ENCODE measurements around the gene SGTA.

Gene SGTA

DNA sequence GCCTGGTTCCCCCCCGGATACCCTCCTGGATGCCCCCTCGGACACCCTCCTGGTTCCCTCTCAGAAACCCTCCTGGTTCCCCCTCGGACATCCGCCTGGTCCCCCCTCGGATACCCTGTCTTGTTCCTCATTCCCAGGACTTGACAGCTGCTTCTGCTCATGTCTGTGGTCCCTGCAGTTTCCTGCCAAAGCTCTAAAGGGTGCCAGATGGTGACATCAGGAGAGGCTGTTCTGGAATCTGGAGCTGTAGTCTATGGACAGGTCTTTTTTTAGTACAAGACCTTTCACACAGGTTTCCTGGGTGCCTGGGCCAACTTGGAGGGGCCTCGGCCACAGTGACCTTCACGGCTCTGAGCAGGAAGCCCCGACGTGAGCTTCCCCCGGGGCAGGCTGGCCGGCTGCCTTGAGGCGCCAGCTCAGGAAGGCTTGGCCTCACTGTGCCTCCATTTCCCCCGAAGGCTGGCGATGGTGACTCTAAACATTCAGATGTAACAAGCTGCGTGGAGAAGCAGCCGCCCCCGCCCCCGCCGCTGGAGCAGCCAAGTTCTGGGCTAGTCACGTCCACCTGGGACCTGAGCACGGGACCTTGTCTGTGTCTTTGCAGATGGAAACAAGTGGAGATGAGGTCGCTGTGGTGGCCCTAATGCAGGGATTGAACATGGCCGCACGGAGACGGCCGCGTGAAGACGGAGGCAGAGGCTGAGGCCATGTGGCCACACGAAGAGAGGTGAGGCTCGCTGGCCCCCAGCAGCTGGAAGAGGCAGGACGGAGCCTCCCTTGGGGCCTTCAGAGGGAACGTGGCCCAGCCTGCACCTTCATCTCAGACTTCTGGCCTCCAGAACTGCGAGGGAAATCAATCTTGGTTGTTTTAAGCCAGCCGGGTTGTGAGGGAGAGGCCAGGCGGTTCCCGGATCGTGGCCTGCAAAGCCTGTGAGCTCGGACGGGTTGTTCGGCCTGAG is 12.7 kb downstream of the SGTA start:
- TF ChIP-seq, protein P1, sequence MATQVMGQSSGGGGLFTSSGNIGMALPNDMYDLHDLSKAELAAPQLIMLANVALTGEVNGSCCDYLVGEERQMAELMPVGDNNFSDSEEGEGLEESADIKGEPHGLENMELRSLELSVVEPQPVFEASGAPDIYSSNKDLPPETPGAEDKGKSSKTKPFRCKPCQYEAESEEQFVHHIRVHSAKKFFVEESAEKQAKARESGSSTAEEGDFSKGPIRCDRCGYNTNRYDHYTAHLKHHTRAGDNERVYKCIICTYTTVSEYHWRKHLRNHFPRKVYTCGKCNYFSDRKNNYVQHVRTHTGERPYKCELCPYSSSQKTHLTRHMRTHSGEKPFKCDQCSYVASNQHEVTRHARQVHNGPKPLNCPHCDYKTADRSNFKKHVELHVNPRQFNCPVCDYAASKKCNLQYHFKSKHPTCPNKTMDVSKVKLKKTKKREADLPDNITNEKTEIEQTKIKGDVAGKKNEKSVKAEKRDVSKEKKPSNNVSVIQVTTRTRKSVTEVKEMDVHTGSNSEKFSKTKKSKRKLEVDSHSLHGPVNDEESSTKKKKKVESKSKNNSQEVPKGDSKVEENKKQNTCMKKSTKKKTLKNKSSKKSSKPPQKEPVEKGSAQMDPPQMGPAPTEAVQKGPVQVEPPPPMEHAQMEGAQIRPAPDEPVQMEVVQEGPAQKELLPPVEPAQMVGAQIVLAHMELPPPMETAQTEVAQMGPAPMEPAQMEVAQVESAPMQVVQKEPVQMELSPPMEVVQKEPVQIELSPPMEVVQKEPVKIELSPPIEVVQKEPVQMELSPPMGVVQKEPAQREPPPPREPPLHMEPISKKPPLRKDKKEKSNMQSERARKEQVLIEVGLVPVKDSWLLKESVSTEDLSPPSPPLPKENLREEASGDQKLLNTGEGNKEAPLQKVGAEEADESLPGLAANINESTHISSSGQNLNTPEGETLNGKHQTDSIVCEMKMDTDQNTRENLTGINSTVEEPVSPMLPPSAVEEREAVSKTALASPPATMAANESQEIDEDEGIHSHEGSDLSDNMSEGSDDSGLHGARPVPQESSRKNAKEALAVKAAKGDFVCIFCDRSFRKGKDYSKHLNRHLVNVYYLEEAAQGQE (IDR thresholded peaks at IDR 0.05; ENCODE audit: insufficient read depth in 1 of 2, low read depth in 2 of 2, low read length in 2 of 2): no peak
- TF ChIP-seq FOXP2 (optimal IDR thresholded peaks at IDR 0.05; ENCODE audit: borderline replicate concordance, extremely low read depth, extremely low read length, insufficient read depth) (no peak), POLR2AphosphoS5 (IDR thresholded peaks at IDR 0.05; ENCODE audit: low read depth, low read length) (no peak), TAF1 (IDR thresholded peaks at IDR 0.05; ENCODE audit: borderline replicate concordance, insufficient read depth, low read length) (no peak), SIN3A (IDR thresholded peaks at IDR 0.05; ENCODE audit: borderline replicate concordance, insufficient read depth, low read length) (no peak)

DNA sequence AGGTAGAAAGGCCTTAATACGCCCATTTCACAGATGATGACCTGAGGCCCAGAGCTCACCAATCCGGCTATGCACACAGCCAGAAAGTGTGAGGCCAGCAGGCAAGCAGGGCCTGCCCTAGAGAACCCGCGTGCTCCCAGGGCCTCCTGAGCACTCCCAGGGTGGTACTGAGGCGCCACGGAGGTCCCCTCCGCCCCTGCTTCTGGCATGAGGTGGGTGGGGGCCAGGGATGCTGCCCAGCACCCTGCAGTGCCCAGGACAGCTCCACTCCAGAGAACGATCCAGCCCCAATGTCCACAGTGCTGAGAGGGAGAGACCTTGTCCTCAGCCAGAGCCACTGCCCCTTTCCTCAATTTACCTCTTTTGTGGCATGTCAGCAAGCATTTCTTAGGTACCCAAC is 13.9 kb downstream of the SGTA start:
- TF ChIP-seq TAF1 (IDR thresholded peaks at IDR 0.05; ENCODE audit: borderline replicate concordance, insufficient read depth, low read length) (no peak), POLR2AphosphoS5 (IDR thresholded peaks at IDR 0.05; ENCODE audit: low read depth, low read length) (no peak), SIN3A (IDR thresholded peaks at IDR 0.05; ENCODE audit: borderline replicate concordance, insufficient read depth, low read length) (no peak), FOXP2 (optimal IDR thresholded peaks at IDR 0.05; ENCODE audit: borderline replicate concordance, extremely low read depth, extremely low read length, insufficient read depth) (no peak)
- TF ChIP-seq, protein P1 (IDR thresholded peaks at IDR 0.05; ENCODE audit: insufficient read depth in 1 of 2, low read depth in 2 of 2, low read length in 2 of 2): no peak

DNA sequence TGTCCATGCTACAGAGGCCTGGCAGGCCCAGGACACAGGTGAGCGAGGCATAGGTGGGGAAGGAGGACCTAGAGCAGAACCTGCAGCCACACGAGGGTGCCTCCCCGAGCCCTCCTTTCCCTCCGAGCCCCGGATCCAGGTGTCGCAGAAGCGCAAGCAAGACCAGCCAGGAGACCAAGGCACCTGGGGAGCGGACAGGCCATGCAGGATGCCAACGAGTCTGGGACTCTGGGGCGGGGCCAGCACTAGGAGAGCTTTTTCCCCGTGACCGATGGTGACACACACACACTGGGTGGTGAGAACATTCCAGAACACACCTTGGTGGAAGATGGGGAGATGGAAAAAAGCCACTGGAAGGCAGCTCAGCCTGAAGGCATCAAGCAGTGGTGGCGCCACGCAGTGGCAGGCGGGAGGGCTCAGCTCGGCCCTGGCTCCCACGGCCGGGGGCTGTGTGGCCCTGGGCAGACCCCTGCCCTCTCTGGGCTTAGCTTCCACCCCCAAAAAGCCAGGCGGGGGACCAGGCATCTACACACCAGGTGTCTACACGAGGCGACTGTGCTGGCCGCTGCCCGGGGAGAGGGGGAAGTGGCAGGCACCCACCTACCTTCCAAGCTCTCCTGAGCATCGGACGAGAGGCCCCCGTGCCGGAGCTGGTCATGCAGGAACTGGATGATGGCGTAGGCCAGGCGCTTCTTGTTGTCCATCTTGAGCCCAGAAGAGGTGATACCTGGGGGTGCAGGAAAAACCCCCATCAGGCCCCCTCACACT is 14.5 kb downstream of the SGTA start:
- no peak for TF ChIP-seq SIN3A (IDR thresholded peaks at IDR 0.05; ENCODE audit: borderline replicate concordance, insufficient read depth, low read length)
- TF ChIP-seq POLR2AphosphoS5 (IDR thresholded peaks at IDR 0.05; ENCODE audit: low read depth, low read length): no peak
- TF ChIP-seq, protein P1 (IDR thresholded peaks at IDR 0.05; ENCODE audit: insufficient read depth in 1 of 2, low read depth in 2 of 2, low read length in 2 of 2): no peak
- TF ChIP-seq TAF1 (IDR thresholded peaks at IDR 0.05; ENCODE audit: borderline replicate concordance, insufficient read depth, low read length): no peak
- no peak for TF ChIP-seq FOXP2 (optimal IDR thresholded peaks at IDR 0.05; ENCODE audit: borderline replicate concordance, extremely low read depth, extremely low read length, insufficient read depth)

DNA sequence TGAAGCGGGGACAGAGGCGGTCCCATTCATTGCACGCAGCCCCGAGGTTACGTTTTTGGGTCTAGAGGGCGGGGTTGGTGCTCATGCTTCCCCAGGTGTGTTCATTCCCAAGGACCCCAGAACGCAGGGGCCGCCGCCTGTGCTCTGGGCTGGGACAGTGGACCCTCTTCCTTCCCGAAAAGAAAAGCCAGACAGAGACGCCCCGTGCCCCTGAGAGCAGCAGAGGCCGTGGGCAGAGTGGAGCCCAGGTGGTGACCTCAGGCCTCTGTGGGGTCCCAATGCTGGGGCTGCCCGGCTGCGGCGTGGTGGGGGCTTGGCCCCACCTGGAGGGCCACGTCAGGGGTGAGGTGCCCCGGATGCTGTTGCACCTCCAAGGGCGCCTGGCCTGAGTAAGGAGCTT is 15.4 kb downstream of the SGTA start:
- TF ChIP-seq, protein P1 (IDR thresholded peaks at IDR 0.05; ENCODE audit: insufficient read depth in 1 of 2, low read depth in 2 of 2, low read length in 2 of 2): no peak
- TF ChIP-seq TAF1 (IDR thresholded peaks at IDR 0.05; ENCODE audit: borderline replicate concordance, insufficient read depth, low read length) (no peak), SIN3A (IDR thresholded peaks at IDR 0.05; ENCODE audit: borderline replicate concordance, insufficient read depth, low read length) (no peak), POLR2AphosphoS5 (IDR thresholded peaks at IDR 0.05; ENCODE audit: low read depth, low read length) (no peak), FOXP2 (optimal IDR thresholded peaks at IDR 0.05; ENCODE audit: borderline replicate concordance, extremely low read depth, extremely low read length, insufficient read depth) (no peak)

Data from PFSK-1 (cell line).